Lung (tissue), 16 donors: ENCODE measurements around the gene DNAL1. TPM values are rescaled to one million over a fixed set of nuclear protein-coding genes. Genes with fewer than 3 reads are reported as not detected.

ENCODE experiments used
- ATAC-seq: fragments of 200-7000 bp; cut with Tn5 transposase; one replicate; pipeline ENCODE4 v1.9.1; 2020; ENCODE audit warnings: moderate number of reproducible peaks; ENCODE audit not compliant: insufficient read depth, low FRiP score
- DNase-seq, 3 donors: peaks; one replicate each; pipeline ENCODE4 v3.0.0-alpha.2; 2013 to 2017
- H3K27ac ChIP-seq, 2 donors: one replicate each; pipeline ENCODE4 v1.5.1; 2013; ENCODE audit warnings: mild to moderate bottlenecking in 2 of 2, moderate library complexity in 2 of 2, control low read depth in 1 of 2, inconsistent platforms in 1 of 2, low read depth in 1 of 2, low read length in 1 of 2
- H3K27me3 ChIP-seq, 3 donors: one replicate each; pipeline ENCODE4 v1.5.1; 2013; ENCODE audit warnings: low read length in 2 of 3; ENCODE audit not compliant: control insufficient read depth in 3 of 3, insufficient read depth in 3 of 3
- H3K36me3 ChIP-seq, 4 donors: one replicate each; pipeline ENCODE4 v1.5.1; 2013; ENCODE audit warnings: low read length in 4 of 4, mild to moderate bottlenecking in 1 of 4, moderate library complexity in 1 of 4; ENCODE audit not compliant: control insufficient read depth in 4 of 4, insufficient read depth in 4 of 4
- H3K4me1 ChIP-seq, 5 donors: one replicate each; pipeline ENCODE4 v1.5.1; 2013; ENCODE audit warnings: low read length in 5 of 5, mild to moderate bottlenecking in 2 of 5, moderate library complexity in 1 of 5; ENCODE audit not compliant: control insufficient read depth in 5 of 5, insufficient read depth in 5 of 5
- H3K4me3 ChIP-seq: one replicate; pipeline ENCODE4 v1.5.1; 2013; ENCODE audit warnings: mild to moderate bottlenecking, control low read depth, moderate library complexity
- H3K9ac ChIP-seq, 2 donors: one replicate each; pipeline ENCODE4 v1.5.1; 2013; ENCODE audit warnings: low read length in 2 of 2, control low read depth in 1 of 2; ENCODE audit not compliant: insufficient read depth in 1 of 2
- H3K9me3 ChIP-seq, 4 donors: one replicate each; pipeline ENCODE4 v1.5.1; 2013; ENCODE audit warnings: low read length in 3 of 4, mild to moderate bottlenecking in 1 of 4, moderate library complexity in 1 of 4; ENCODE audit not compliant: control insufficient read depth in 4 of 4, insufficient read depth in 3 of 4
- WGBS, 2 donors: extraction: QIAGEN DNeasy Blood & Tissue Kit; methylation state at CpG; one replicate each; pipeline ENCODE4 v1.1.7; 2013; 5-methylcytosine and 5-hydroxymethylcytosine counted together
- long read RNA-seq, 5 donors: transcript quantifications; one replicate each; lab custom pipeline, GENCODE V29; 2026
- polyA plus RNA-seq, 2 donors: library from polyadenylated mRNA; stranded (reverse); fragments of 200-250 nt; gene quantifications; one replicate each; pipeline ENCODE4 v1.2.1, GENCODE V29; 2013
- total RNA-seq, 2 donors: library from RNA; depleted of rRNA in 1 of 2; stranded (reverse); fragments of >200 nt in 1 of 2; gene quantifications; one replicate each; pipeline ENCODE4 v1.2.1, GENCODE V29; 2014 to 2021
- TF ChIP-seq, protein P1 (sequence below): IDR thresholded peaks from 2 replicates; pipeline ENCODE4 v1.5.1; 2012; ENCODE audit warnings: mild to moderate bottlenecking; ENCODE audit errors: control extremely low read depth, extremely low read depth
- donor health status: control.
- donor health status: control.
- donor health status: Bipolar disorder and iron deficiency.
- donor health status: healthy.
- donor health status: DM: yes; HTN: yes; CAD: no.

The DNAL1 gene
- total RNA-seq (10 to 100 TPM; 25.0 to 25.5 TPM), polyA plus RNA-seq (1 to 10 TPM; 5.7 to 8.3 TPM)
- long read RNA-seq, donor 1, full-length matches to known transcripts = 2 of 2 reads
- long read RNA-seq, donor 1, partial matches to known transcripts = 0 of 2 reads
- long read RNA-seq, donor 1, other reads (novel, unspliced or antisense) = 0 of 2 reads
- long read RNA-seq, donor 2, full-length matches to known transcripts = 1 of 1 reads
- long read RNA-seq, donor 2, partial matches to known transcripts = 0 of 1 reads
- long read RNA-seq, donor 2, other reads (novel, unspliced or antisense) = 0 of 1 reads
- long read RNA-seq, donor 3, full-length matches to known transcripts = 4 of 4 reads
- long read RNA-seq, donor 3, partial matches to known transcripts = 0 of 4 reads
- long read RNA-seq, donor 3, other reads (novel, unspliced or antisense) = 0 of 4 reads
- long read RNA-seq, donor 4 = 0 reads
- long read RNA-seq, donor 5, full-length matches to known transcripts = 4 of 4 reads
- long read RNA-seq, donor 5, partial matches to known transcripts = 0 of 4 reads
- long read RNA-seq, donor 5, other reads (novel, unspliced or antisense) = 0 of 4 reads

- H3K9me3 ChIP-seq = no peaks in the 10 kb centered on the region
- peak; percentile 99 for ATAC-seq
- peak; percentile 95 to 96 (median 96) for DNase-seq
- peak within 1 kb of the TSS; percentile 72 for H3K4me3 ChIP-seq
- H3K9ac ChIP-seq = peak within 1 kb of the TSS; percentile 53 to 88
- TF ChIP-seq, protein P1, sequence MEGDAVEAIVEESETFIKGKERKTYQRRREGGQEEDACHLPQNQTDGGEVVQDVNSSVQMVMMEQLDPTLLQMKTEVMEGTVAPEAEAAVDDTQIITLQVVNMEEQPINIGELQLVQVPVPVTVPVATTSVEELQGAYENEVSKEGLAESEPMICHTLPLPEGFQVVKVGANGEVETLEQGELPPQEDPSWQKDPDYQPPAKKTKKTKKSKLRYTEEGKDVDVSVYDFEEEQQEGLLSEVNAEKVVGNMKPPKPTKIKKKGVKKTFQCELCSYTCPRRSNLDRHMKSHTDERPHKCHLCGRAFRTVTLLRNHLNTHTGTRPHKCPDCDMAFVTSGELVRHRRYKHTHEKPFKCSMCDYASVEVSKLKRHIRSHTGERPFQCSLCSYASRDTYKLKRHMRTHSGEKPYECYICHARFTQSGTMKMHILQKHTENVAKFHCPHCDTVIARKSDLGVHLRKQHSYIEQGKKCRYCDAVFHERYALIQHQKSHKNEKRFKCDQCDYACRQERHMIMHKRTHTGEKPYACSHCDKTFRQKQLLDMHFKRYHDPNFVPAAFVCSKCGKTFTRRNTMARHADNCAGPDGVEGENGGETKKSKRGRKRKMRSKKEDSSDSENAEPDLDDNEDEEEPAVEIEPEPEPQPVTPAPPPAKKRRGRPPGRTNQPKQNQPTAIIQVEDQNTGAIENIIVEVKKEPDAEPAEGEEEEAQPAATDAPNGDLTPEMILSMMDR = no peak
- H3K27ac ChIP-seq = peak within 1 kb of the TSS; percentile 78 to 91
- H3K27me3 ChIP-seq = no peaks in the 10 kb centered on the region
- WGBS, 2 donors = 0 to 1% methylated on average over 42 to 43 of the region's 43 CpGs
- H3K36me3 ChIP-seq = no peaks in the 10 kb centered on the region
- peaks cover 0 to 14% (median 3%) of the 10 kb centered on the region in 5 donors for H3K4me1 ChIP-seq
These were observed at the start of gene DNAL1 for GRCh38 chr14:73644531-73645247. DNAL1 (plus strand) TSS chr14:73644986; CDS start chr14:73645040, 54 bp downstream.

GRCh38 chr14:73599499-73599898 is 45.3 kb upstream of the DNAL1 start:
- no peaks in the 10 kb centered on the region for H3K4me1 ChIP-seq
- H3K9me3 ChIP-seq = no peaks in the 10 kb centered on the region
- DNase-seq (no peak), ATAC-seq (no peak)
- no peak overlapping the region for H3K9ac ChIP-seq
- H3K36me3 ChIP-seq = peaks cover 0 to 1% (median 0%) of the 10 kb centered on the region in 4 donors
- TF ChIP-seq, protein P1 = no peak
- no peak overlapping the region for H3K4me3 ChIP-seq
- H3K27me3 ChIP-seq = no peaks in the 10 kb centered on the region
- no peak overlapping the region for H3K27ac ChIP-seq

- no peak for ATAC-seq
- TF ChIP-seq, protein P1 = no peak
- H3K9me3 ChIP-seq = no peaks in the 10 kb centered on the region
- no peaks in the 10 kb centered on the region for H3K4me1 ChIP-seq
- H3K27me3 ChIP-seq = no peaks in the 10 kb centered on the region
- H3K36me3 ChIP-seq = no peaks in the 10 kb centered on the region
- 89 to 92% methylated on average over 3 of the region's 3 CpGs for WGBS, 2 donors
- H3K9ac ChIP-seq = no peak overlapping the region
- no peak for DNase-seq
- no peak overlapping the region for H3K27ac ChIP-seq
- no peak overlapping the region for H3K4me3 ChIP-seq
These were observed 41.8 kb upstream of the DNAL1 start for GRCh38 chr14:73602994-73603393.
